Stimulated activated CD8-positive, alpha-beta memory T cell treated with anti-CD3 and anti-CD28 coated beads, Interleukin-4, amount 100 ng/mL, for 24 hours (primary cell): ENCODE results near the gene CHD5.

ENCODE experiments used
- DNase-seq: peaks from one replicate; pipeline ENCODE4 v3.0.0-alpha.2; 2020; ENCODE audit warnings: low read depth

CHD5 gene

DNA sequence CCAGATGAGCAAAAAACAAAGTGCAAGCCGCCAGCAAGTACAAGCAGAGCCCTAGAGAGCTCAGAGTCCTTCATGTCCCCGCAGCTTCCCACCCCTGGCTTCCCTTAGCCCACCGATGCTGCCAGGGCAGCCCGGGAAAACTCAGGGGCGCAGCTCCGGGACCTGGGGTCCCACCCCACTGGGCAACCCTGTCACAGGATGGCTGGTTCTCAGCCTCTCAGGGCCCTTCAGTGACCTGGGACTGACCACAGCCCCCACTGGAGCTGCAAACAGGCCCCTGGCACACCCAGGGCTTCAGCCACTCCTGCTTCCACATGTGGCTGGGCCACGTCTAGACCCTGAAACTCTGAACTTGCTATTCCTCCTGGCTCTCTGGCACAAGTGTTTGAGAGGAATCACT is 49.5 kb downstream of the CHD5 start:
- DNase-seq: no peak

DNA sequence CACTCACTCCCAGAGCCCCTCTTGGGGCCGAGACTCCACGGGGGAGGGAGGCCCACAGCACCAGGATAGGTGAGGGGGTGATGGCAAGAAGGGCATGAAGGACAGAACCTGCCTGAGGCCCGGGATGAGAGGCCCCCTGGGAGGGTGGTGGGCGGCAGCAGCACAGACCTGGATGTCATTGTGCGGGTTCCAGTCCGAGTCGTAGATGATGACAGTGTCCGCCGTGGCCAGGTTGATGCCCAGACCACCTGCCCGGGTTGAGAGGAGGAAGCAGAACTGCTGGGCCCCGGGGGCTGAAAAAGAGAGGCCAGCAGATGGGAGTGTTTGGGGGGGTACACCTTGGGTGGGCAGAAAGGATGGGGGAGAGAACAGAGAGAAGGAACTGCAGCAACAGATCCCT is 50.1 kb downstream of the CHD5 start:
- DNase-seq: no peak

- DNase-seq: no peak
Measured at GRCh38 chr1:6129313-6129712, 50.8 kb downstream of the CHD5 start.

DNA sequence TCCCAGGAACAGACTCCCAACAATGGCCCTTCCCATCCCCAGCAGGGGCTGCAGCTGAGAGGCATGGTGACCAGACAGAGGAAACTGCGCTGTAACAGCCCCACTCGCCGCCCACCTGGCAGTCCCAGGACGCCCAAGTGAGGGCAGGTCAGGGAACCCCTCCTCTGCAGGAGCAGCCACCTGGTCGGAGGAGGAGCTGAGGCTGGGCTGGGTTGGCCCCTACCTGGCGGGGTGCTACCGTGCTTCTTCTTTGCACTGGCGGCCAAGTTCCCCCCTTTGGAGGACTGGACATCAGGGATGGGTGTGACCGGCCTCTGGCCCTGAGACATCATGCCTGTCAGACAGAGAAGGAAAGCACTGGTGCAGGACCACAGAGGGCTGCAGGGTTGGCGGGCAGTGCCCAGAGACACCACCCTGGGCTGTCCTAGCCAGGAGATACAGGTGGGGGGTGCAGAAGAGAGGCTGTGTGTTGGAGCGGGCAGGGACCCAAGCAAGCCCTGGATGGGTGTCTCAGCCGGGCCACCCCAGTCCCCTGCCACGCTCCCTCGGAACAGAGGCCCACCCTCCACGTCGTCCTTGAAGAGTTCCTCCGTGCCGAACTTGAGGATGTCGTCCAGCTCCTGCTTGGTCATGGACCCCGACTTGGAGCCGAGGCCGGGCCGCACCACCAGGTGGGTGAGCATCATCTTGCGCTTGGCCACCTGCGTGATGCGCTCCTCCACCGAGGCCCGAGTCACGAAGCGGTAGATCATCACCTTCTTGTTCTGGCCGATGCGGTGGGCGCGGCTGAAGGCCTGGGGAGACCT is 51.6 kb downstream of the CHD5 start:
- DNase-seq: no peak

DNA sequence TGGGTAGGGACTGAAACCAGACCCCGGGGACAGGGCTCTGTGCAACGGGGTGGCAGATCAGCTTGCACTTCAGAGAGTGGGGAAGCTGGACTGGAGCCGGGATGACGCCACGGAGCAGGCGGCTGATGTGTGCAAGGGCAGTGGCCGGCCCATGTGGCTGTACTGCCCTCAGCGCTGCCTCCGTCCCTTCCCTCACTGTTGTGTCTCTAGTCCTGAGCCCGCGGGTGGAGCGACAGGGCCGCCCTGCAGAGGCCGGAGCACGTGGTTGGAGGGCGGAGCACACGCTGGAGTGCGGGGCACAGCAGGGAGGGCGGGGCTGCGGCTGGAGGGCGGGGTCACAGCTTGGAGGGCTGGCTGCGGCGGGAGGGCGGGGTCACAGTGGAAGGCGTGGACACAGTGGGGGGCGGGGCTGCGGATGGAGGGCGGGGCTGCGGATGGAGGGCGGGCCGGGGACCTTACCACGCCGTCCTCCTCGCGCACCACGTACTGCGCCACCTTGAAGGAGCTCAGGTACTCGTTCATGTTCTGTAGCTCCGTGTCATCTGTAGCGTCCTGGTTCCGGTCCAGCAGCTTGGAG is 52.4 kb downstream of the CHD5 start:
- DNase-seq: peak; percentile 56

DNA sequence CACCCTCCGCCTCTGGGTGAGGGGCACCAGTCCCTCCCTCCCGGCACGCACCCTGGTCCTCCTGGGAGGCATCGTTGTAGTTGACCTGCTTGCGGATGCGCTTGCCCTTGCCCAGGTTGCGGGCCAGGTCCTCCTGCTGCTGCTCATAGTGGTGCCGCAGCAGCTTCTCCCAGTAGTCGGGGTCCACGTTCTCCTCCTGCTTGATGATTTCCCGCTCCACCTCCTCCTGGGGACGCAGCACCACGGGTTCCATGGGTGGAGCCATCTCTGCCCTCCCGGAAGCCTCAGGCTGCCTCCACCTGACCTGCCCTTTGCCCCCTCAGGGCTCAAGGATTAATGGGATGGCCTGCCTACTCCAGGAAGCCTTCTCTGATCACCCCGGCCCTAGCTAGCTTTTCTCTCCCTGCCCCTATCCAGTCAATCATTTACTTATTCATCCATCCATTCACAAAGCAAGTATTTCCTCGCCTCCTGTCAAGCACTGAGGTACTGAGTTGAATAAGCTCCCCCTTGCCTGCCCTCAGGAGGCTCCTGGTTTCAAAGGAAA is 53.5 kb downstream of the CHD5 start:
- no peak for DNase-seq

DNA sequence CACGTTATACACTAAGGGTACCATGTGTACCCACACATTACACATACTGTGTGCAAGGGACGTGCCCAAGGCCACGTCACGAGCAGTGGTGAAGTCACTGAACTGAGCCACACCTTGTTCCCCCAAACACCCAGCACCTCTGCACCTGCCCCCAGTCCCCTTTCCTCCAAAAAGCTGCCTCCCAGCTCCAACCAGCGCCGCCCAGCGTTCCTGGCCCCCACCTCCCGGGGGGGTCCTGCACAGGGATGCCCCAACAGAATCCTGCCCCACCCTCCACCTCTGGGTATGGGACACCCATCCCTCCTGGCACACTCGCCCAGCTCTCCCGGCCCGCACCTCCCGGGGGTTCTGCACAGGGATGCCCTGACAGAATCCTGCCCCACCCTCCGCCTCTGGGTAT is 54.1 kb downstream of the CHD5 start:
- DNase-seq: no peak

- DNase-seq: no peak
Measured at GRCh38 chr1:6125366-6125765, 54.8 kb downstream of the CHD5 start.

DNA sequence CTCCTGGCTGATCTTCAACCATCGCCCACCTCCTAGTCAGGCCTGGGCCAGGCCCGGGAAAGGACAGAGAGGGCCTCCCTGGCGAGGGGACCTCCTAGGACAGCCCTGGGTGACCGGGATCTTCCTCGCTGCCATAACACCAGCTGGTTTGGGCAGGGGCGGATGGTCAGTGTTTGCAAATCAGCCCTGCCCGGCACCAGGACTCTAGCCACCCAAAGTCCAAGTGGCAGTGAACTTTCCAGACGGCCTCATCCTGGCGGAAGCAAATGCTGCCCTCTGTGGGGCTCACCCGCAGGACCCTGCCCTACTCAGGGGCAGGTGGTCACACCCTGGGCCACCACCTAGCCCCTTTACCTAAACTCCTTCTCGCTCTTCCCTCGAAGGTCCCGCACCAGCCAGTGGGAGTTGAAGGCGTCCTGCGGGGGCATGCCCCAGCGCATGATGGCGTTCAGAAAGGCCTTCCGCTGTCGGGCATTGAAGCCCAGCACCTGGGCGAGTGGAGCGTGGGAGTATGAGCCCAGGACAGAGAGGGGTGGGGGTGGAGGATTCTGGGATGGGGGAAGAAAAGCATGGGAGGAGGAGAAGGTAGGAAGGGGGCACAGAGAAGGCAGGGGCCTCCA is 55.3 kb downstream of the CHD5 start:
- DNase-seq: no peak

DNA sequence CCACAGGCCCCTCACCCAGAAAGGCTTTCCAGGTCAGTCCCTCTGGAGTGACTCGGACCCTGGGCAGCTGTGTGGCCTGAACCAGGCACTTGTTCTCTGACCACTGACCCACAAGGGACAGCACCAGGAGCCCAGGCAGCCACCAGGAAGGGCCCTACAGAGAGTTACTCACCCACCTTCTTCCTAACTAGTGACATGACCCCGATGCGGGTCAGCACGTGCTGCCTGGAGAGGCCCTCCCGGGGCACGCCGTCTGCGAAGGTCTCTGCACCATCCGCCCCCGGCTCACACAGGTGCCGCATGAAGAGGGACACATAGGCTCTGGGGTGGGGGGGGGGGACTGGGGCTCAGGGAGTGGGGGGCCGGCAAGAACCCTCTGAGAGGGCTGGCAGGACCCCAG is 55.8 kb downstream of the CHD5 start:
- DNase-seq: no peak

- DNase-seq: no peak
Measured at GRCh38 chr1:6123816-6124215, 56.3 kb downstream of the CHD5 start.

DNA sequence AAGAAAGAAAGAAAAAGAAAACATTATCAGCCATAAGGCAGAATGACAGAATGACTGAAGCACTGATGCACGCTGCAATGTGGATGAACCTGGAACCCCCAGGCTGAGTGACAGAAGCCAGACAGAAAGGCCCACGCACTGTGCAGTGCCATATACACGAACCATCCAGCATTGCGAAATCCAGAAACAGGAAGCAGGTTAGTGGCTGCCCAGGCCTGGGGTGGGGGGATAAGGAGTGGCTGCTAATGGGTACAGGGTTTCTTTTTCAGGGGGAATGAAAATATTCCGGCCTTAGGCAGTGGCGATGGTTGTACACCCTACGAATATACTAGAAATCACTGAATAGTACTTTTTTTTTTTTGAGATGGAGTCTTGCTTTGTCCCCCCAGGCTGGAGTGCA is 57.0 kb downstream of the CHD5 start:
- DNase-seq: no peak

DNA sequence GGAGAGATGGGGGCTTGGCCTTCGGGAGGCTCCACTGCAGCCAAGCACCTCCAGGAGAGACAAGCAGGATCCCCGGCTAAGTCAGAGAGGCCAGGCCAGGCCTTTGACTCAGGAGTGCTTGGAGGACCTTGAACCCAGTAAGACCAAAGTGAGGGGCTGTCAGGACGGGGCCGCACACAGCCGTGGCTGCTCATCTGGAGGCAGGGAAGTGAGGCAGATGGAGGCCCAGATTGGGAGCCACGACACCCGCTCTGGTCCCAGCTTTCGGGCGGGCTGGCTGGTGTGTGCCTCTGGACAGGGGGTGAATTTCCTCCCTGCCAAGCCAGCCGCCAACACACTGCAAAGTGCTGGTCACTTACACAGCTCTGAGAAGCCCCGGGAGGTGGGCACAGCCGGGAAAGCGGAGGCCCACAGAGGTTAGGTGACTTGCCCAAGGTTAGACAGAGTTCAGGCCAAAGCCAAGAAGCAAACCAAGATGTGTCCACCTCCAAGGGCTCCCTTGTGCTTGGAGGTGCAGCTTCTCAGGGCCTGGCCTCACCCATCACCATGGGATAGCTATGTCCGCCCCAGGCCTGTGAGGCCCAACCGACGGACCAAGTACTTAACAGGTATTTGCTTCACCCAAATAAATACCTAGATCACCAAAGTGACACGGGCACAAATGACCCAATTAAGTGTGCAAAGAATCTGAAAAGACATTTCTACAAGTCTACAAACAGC is 58.3 kb downstream of the CHD5 start:
- DNase-seq: no peak

DNA sequence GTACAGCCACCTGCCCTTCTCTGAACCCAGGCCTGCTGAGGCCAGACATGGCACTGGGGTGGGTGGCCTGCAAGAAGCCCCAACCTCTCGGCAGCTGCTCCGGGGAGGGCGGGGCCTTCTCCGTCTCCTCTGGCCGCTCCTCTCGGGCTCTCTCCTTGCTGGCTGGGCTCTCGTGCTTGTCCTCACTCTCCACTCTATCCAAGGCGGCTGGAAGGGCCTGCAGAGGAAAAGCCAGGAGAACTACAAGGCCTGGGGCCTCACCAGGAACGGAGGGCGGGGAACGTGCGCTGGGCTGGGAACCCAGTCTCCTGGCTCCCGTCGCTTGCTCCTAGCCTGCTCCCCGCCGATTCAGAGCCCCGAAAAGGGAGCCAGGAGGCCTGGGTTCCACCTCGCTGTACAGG is 59.1 kb downstream of the CHD5 start:
- no peak for DNase-seq

DNA sequence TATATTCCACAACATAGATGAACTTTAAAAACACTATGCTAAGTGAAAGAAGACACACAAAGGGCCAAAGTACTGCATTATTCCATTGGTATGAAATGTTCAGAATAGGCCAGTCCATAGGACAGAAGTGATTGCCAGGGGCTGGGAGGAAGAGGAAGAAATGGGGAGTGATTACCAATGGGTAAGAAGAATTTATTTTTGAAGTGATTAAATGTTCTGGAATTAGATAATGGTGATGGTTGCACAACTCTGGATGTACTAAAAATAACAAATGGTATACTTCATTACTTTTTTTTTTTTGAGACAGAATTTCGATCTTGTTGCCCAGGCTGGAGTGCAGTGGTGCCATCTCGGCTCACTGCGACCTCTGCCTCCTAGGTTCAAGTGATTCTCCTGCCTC is 61.7 kb downstream of the CHD5 start:
- DNase-seq: no peak

- DNase-seq: no peak
Measured at GRCh38 chr1:6117624-6118023, 62.5 kb downstream of the CHD5 start.

DNA sequence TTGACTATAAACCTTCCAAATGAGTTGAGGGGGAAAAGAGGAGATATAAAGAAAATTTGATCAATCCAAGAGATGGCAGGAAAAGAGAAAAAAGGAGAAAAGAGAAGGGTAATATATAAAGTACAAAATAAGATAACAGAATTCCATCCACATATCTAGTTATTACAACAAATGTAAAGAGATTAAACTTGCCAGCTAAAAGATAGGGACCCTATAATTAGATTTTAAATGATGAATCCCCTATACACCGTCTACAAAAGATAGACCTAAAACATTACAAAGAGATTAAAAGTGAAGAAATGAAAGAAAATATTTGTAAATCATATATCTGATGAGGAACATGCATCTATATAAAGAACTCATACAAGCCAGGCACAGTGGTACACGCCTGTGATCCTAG is 63.1 kb downstream of the CHD5 start:
- no peak for DNase-seq

- no peak for DNase-seq
Measured at GRCh38 chr1:6116137-6116536, 64.0 kb downstream of the CHD5 start.

DNA sequence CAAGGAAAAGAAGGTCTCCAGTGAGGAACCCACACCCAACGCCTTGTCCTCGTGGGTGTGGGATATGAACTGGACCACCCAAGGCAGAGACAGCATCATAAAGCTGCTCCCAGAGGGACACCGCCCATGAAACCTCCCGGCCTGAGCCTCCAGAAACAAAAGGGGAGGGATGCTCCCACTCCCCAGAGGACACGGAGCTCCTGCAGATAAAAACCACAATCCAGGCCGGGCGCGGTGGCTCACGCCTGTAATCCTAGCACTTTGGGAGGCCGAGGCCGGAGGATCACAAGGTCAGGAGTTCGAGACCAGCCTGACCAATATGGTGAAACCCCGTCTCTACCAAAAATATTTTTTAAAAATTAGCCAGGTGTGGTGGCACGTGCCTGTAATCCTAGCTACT is 66.4 kb downstream of the CHD5 start:
- DNase-seq: no peak

DNA sequence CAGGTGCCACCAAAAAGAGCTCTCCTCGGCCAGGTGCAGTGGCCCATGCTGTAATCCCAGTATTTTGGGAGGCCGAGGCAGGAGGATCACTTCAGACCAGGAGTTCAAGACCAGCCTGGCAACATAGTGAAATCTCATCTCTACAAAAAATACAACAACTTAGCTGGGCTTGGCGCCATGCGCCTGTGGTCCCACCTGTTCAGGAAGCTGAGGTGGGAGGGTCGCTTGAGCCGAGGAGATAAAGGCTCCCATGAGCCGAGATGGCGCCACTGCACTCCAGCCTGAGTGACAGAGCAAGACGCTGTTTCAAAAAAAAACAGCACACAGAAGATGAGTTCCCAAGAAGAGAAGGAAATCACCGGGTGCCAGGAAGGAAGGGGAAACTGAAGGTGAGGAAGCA is 67.0 kb downstream of the CHD5 start:
- no peak for DNase-seq

- DNase-seq: no peak
Measured at GRCh38 chr1:6112690-6113005, 67.5 kb downstream of the CHD5 start.

- no peak for DNase-seq
Measured at GRCh38 chr1:6111991-6112689, 68.0 kb downstream of the CHD5 start.
